Thyroid gland (tissue), 4 donors: ENCODE measurements around the gene MRPL38. TPM values are rescaled to one million over a fixed set of nuclear protein-coding genes. Genes with fewer than 3 reads are reported as not detected.

ENCODE experiments used
- DNase-seq, 2 donors: peaks; one replicate each; pipeline ENCODE4 v3.0.0-alpha.2; 2019
- H3K27ac ChIP-seq, 3 donors: fragments of 200-600 bp; sonication (generic); 1 replicate in 2 of 3; 2 replicates in 1 of 3; pipeline ENCODE4 v1.5.1; 2016 to 2019; ENCODE audit warnings: mild to moderate bottlenecking in 1 of 3, moderate library complexity in 1 of 3
- H3K27me3 ChIP-seq: fragments of 200-600 bp; sonication (generic); one replicate; pipeline ENCODE4 v1.5.1; 2019
- H3K36me3 ChIP-seq, 2 donors: fragments of 200-600 bp; sonication (generic); one replicate each; pipeline ENCODE4 v1.5.1; 2016 to 2019
- H3K4me1 ChIP-seq, 2 donors: fragments of 200-600 bp; sonication (generic); one replicate each; pipeline ENCODE4 v1.5.1; 2017 to 2019
- H3K4me3 ChIP-seq, 3 donors: fragments of 200-600 bp; sonication (generic); replicated peaks in 1 of 3; 1 replicate in 2 of 3; 2 replicates in 1 of 3; pipeline ENCODE4 v1.5.1; 2016; ENCODE audit warnings: mild to moderate bottlenecking in 1 of 3
- H3K9me3 ChIP-seq: fragments of 200-600 bp; sonication (generic); one replicate; pipeline ENCODE4 v1.5.1; 2017
- POLR2A ChIP-seq, 2 donors: fragments of 450-650 bp; IDR thresholded peaks; one replicate each; pipeline ENCODE4 v1.6.1; 2017; ENCODE audit warnings: antibody characterized with exemption in 2 of 2, mild to moderate bottlenecking in 2 of 2, moderate library complexity in 1 of 2
- WGBS, 2 donors: methylation state at CpG; one replicate each; pipeline ENCODE4 v1.1.5; 2017; 5-methylcytosine and 5-hydroxymethylcytosine counted together
- intact Hi-C: fragments of 100-400 bp; cut with DNase I; formaldehyde crosslinking; loops from one replicate; pipeline ENCODE4 v1.15.1; 2023
- total RNA-seq, 4 donors: library from RNA; depleted of rRNA; stranded (reverse); fragments of >200 nt; gene quantifications; one replicate each; pipeline ENCODE4 v1.2.3, GENCODE V29; 2016
- TF ChIP-seq, protein P1 (sequence below), 6 experiments: fragments of 200-600 bp in 3 of 6; fragments of 450-650 bp in 3 of 6; sonication (generic) in 3 of 6; IDR thresholded peaks; one replicate each; pipeline ENCODE4 v1.5.1; 2016 to 2019; ENCODE audit warnings: antibody characterized with exemption in 6 of 6, mild to moderate bottlenecking in 2 of 6, inconsistent platforms in 1 of 6, moderate library complexity in 1 of 6

Gene MRPL38
- total RNA-seq, 4 donors from 2014 or later = 34.8 to 60.6 (median 50.3) TPM

DNA sequence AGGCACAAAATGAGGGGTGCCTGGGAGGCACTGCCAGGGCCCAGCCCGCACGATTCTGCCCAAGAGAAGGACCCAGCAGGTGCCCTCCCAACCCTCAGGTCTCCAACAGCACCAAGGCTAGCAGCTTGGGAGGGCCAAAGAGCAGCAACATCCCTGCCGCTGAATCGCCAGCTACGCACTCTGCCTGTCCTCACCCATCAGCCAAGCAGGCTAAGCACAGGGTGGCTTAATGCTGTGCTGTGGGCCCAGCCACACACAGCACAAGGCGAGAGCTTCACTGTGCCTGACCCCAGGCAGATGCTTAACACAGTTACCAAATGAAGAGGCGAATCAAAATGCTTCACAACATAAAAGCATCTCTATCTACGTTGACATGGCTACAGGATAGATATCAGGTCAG, 10.6 kb upstream of the MRPL38 start:
- intact Hi-C loops = no loop called here
- Histone ChIP-seq H3K4me1 (peaks cover 14 to 20% of the 10 kb centered on the region in 2 donors), H3K9me3 (no peaks in the 10 kb centered on the region), H3K36me3 (peaks cover 8 to 21% of the 10 kb centered on the region in 2 donors), H3K27me3 (no peaks in the 10 kb centered on the region), H3K4me3 (no peak overlapping the region), H3K27ac (no peak overlapping the region)
- TF ChIP-seq, protein P1, sequence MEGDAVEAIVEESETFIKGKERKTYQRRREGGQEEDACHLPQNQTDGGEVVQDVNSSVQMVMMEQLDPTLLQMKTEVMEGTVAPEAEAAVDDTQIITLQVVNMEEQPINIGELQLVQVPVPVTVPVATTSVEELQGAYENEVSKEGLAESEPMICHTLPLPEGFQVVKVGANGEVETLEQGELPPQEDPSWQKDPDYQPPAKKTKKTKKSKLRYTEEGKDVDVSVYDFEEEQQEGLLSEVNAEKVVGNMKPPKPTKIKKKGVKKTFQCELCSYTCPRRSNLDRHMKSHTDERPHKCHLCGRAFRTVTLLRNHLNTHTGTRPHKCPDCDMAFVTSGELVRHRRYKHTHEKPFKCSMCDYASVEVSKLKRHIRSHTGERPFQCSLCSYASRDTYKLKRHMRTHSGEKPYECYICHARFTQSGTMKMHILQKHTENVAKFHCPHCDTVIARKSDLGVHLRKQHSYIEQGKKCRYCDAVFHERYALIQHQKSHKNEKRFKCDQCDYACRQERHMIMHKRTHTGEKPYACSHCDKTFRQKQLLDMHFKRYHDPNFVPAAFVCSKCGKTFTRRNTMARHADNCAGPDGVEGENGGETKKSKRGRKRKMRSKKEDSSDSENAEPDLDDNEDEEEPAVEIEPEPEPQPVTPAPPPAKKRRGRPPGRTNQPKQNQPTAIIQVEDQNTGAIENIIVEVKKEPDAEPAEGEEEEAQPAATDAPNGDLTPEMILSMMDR (IDR thresholded peaks at IDR 0.05) = no peak
- TF ChIP-seq POLR2A (IDR thresholded peaks at IDR 0.05) = no peak
- WGBS, 2 donors = 90 to 100% methylated on average over 4 to 8 of the region's 8 CpGs
- no peak for DNase-seq

DNA sequence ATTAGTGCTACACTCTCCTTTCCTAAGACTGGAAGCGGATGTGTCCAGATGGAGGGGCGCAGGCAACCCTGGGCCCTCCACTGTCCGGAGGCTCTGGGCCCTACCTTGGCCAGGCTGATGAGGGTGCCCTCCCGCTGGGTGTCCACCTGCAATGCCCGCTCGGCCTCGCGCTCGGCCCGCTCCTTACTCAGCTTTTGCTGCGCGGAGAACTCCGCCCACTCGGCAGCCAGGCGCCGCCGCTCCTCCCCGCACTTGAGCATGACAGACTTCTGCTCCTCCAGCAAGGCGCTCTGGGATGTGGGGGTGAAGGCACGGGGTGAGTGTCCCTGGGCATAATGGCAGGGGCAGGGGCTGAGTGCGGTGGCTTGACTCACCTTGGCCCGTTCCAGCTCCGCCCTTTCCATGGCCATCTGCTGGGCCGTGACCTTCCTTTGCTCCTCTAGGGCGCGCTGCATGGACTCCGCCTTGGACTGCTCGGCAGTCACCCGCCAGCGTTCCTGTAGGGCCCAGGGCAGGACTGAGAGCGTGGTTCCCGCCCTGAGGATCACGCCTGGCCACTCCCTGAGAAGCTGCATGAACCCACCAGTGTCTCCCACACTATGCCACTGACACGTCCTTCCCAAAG, 10.1 kb upstream of the MRPL38 start:
- Histone ChIP-seq H3K9me3 (no peaks in the 10 kb centered on the region), H3K27ac (no peak overlapping the region), H3K27me3 (no peaks in the 10 kb centered on the region), H3K4me1 (peaks cover 14 to 20% of the 10 kb centered on the region in 2 donors), H3K36me3 (peaks cover 8 to 21% of the 10 kb centered on the region in 2 donors), H3K4me3 (no peak overlapping the region)
- intact Hi-C loops = no loop called here
- TF ChIP-seq POLR2A (IDR thresholded peaks at IDR 0.05) = no peak
- TF ChIP-seq, protein P1 (IDR thresholded peaks at IDR 0.05) = no peak
- no peak for DNase-seq
- WGBS, 2 donors = 94 to 95% methylated on average over 29 to 31 of the region's 34 CpGs

DNA sequence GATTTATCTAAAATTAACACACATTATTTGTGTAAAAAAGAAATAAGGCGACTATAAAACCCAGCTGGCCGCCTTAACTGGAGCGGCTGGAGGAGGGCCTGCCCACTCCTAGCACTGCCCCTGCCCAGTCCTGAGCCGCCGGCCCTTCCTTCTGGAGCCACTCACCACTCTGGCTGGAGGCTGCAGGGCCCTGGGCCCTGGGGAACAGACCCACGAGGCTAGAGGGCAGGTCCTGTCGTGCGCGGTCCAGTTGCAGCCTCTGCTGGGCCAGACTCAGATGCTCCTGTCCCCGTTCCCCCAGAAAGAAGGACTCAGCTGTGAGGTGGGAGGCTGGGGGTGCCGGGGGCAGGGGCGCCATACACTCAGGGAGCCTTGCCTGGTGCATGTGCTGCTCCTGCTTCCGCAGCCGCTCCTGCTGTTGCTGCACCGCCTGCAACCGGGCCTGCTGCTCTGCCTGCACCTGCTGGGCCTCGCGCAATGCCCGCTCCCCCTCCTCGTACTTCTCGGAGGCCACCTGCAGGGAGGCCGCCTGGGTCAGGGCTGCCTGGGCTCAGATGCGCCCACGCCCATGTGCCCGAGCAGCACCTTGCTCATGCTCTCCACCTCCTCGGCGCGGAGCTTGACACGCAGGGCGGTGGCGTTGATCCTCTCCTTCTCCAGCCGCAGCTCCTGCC, 9.0 kb upstream of the MRPL38 start:
- no peak for TF ChIP-seq POLR2A (IDR thresholded peaks at IDR 0.05)
- TF ChIP-seq, protein P1 (IDR thresholded peaks at IDR 0.05) = no peak
- WGBS, 2 donors = 95% methylated on average over 14 to 27 of the region's 32 CpGs
- Histone ChIP-seq H3K36me3 (peaks cover 8 to 21% of the 10 kb centered on the region in 2 donors), H3K4me1 (peaks cover 22 to 29% of the 10 kb centered on the region in 2 donors), H3K4me3 (no peak overlapping the region), H3K9me3 (no peaks in the 10 kb centered on the region), H3K27me3 (no peaks in the 10 kb centered on the region), H3K27ac (no peak overlapping the region)
- intact Hi-C loops = no loop called here
- DNase-seq = no peak

DNA sequence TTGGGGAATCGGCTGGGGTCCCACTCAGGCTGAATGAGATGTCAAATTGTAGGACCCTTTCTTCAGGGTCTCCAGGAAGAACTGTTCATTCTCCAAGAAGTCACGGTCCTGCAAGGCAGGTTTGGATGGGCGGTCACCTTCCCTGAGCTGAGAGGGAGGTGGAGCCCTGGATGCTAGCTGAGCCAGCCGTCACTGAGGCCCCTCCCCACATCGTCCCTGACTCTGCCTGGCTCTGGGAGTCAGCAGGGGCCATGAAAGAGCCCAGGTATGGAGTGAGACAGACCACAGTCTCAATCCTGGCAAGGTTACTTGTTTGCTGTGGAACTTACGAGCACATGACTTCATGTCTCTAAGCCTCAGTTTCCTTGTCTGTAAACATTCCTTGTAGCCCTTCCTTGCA, 6.0 kb upstream of the MRPL38 start:
- Histone ChIP-seq H3K4me1 (peaks cover 26 to 39% of the 10 kb centered on the region in 2 donors), H3K4me3 (no peak overlapping the region), H3K36me3 (peaks cover 8 to 13% of the 10 kb centered on the region in 2 donors), H3K27ac (peak overlapping the region; percentile 67 to 87 (median 79)), H3K27me3 (no peaks in the 10 kb centered on the region), H3K9me3 (no peaks in the 10 kb centered on the region)
- intact Hi-C loops = no loop called here
- WGBS, 2 donors = 53 to 65% methylated on average over 3 to 6 of the region's 6 CpGs
- peak; percentile 68 to 71 for DNase-seq
- no peak for TF ChIP-seq POLR2A (IDR thresholded peaks at IDR 0.05)
- TF ChIP-seq, protein P1 (IDR thresholded peaks at IDR 0.05) = no peak

DNA sequence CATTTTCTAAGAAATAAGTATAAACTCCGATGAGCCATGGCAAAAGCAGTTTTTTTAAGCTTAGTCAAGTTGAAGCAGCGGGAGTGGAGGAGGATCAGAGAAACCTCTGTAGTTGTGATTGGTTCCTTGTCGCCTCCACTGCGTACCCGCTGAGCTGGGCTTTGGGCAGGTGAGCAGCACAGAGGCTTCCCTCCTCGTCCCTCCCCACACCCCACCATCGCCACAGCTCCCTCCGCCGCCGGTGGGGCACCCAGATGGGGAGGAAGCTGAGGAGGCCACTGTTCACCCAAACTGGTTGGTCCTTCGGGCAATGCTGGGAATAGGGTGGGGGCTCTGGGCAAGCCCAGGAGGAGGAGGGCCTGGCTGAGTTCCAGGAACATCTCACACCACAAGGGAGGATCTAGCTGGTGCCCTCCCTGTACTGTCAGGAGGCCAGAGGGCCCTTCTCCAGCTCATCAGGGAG, 5.2 kb upstream of the MRPL38 start:
- intact Hi-C loops = loop anchor here (5.0 kb wide), 1 partner anchor 97 kb away; no protein-coding TSS in a partner anchor
- Histone ChIP-seq H3K4me3 (no peak overlapping the region), H3K4me1 (peaks cover 31 to 45% of the 10 kb centered on the region in 2 donors), H3K36me3 (peaks cover 8 to 13% of the 10 kb centered on the region in 2 donors), H3K27ac (peak overlapping the region; percentile 18 to 87 (median 79)), H3K27me3 (no peaks in the 10 kb centered on the region), H3K9me3 (no peaks in the 10 kb centered on the region)
- WGBS, 2 donors = 39 to 43% methylated on average over 10 to 11 of the region's 11 CpGs
- TF ChIP-seq POLR2A (IDR thresholded peaks at IDR 0.05) = peak in 1 of 2 donors; percentile 6
- TF ChIP-seq, protein P1 (IDR thresholded peaks at IDR 0.05) = no peak
- peak; percentile 80 to 82 for DNase-seq
